GM23248 (cell line): ENCODE measurements around the gene BMP8A. TPM values are rescaled to one million over a fixed set of nuclear protein-coding genes. Genes with fewer than 3 reads are reported as not detected.
"Not testable (repeated sequence)": the region's sequence is repeated elsewhere in the genome, so short reads cannot be mapped to it uniquely, and the experiment has no call there.

Source experiments
- DNase-seq: peaks from one replicate; pipeline ENCODE4 v3.0.0-alpha.2; 2015
- H2AFZ ChIP-seq: fragments of 200-600 bp; sonication (generic); 2 replicates; pipeline ENCODE4 v1.6.1; 2016; ENCODE audit warnings: antibody characterized with exemption
- H3F3A ChIP-seq: fragments of 200-600 bp; sonication (generic); 2 replicates; pipeline ENCODE4 v1.6.1; 2016; ENCODE audit warnings: mild to moderate bottlenecking, antibody characterized with exemption, mixed run types; ENCODE audit not compliant: insufficient read depth
- H3K27ac ChIP-seq: fragments of 200-600 bp; sonication (generic); 2 replicates; pipeline ENCODE4 v1.5.1; 2016; ENCODE audit warnings: mild to moderate bottlenecking
- H3K27me3 ChIP-seq: fragments of 200-600 bp; sonication (generic); replicated peaks from 2 replicates; pipeline ENCODE4 v1.6.1; 2016; ENCODE audit warnings: mild to moderate bottlenecking; ENCODE audit not compliant: insufficient read depth
- H3K36me3 ChIP-seq: fragments of 200-600 bp; sonication (generic); 2 replicates; pipeline ENCODE4 v1.6.1; 2016; ENCODE audit warnings: low read depth, mild to moderate bottlenecking
- H3K4me1 ChIP-seq: fragments of 200-600 bp; sonication (generic); 2 replicates; pipeline ENCODE4 v1.6.1; 2016; ENCODE audit warnings: mild to moderate bottlenecking; ENCODE audit not compliant: insufficient read depth
- H3K4me2 ChIP-seq: fragments of 200-600 bp; sonication (generic); one replicate; pipeline ENCODE4 v1.6.1; 2016; ENCODE audit warnings: mild to moderate bottlenecking; ENCODE audit not compliant: unreplicated experiment
- H3K4me3 ChIP-seq: fragments of 200-600 bp; sonication (generic); 2 replicates; pipeline ENCODE4 v1.5.1; 2016; ENCODE audit warnings: mild to moderate bottlenecking
- H3K79me2 ChIP-seq: fragments of 200-600 bp; sonication (generic); 2 replicates; pipeline ENCODE4 v1.6.1; 2016; ENCODE audit warnings: mild to moderate bottlenecking; ENCODE audit not compliant: insufficient read depth
- H3K9ac ChIP-seq: fragments of 200-600 bp; sonication (generic); 2 replicates; pipeline ENCODE4 v1.6.1; 2016; ENCODE audit warnings: mild to moderate bottlenecking
- H3K9me2 ChIP-seq: fragments of 200-600 bp; sonication (generic); 2 replicates; pipeline ENCODE4 v1.6.1; 2016; ENCODE audit warnings: mixed run types, mild to moderate bottlenecking, moderate library complexity; ENCODE audit not compliant: insufficient read depth
- H3K9me3 ChIP-seq: fragments of 200-600 bp; sonication (generic); one replicate; pipeline ENCODE4 v1.6.1; 2017; ENCODE audit warnings: low read depth
- H4K20me1 ChIP-seq: fragments of 200-600 bp; sonication (generic); 2 replicates; pipeline ENCODE4 v1.6.0; 2016; ENCODE audit not compliant: insufficient read depth
- EZH2 ChIP-seq: fragments of 200-600 bp; sonication (generic); IDR thresholded peaks from 2 replicates; pipeline ENCODE4 v1.6.1; 2018; ENCODE audit warnings: antibody characterized with exemption, mild to moderate bottlenecking; ENCODE audit not compliant: insufficient read depth, poor library complexity, severe bottlenecking
- EZH2phosphoT487 ChIP-seq: fragments of 200-600 bp; sonication (generic); IDR thresholded peaks from 2 replicates; pipeline ENCODE4 v1.6.1; 2018; ENCODE audit warnings: antibody characterized with exemption, moderate library complexity, mild to moderate bottlenecking, low read depth; ENCODE audit not compliant: insufficient read depth
- WGBS, 2 experiments: methylation state at CpG; one replicate each; pipeline ENCODE4 v1.1.6; 2015 to 2017; ENCODE audit warnings: low lambda C conversion rate in 2 of 2, low coverage in 1 of 2; ENCODE audit errors: missing lambda C conversion rate in 2 of 2; 5-methylcytosine and 5-hydroxymethylcytosine counted together
- in situ Hi-C: fragments of 300-500 bp; cut with MboI; formaldehyde crosslinking; loops from 2 replicates; pipeline ENCODE4 v1.15.0; 2020
- polyA plus RNA-seq: library from polyadenylated mRNA; unstranded; fragments of >200 nt; fragmentation: Nextera tagmentation; extraction: Ambion mirVana; gene quantifications from 2 replicates; pipeline ENCODE4 v1.2.1, GENCODE V29; 2016
- total RNA-seq: library from RNA; depleted of rRNA; stranded (reverse); fragments of >200 nt; shearing (Covaris generic); gene quantifications from 2 replicates; pipeline ENCODE4 v1.2.3, GENCODE V29; 2014

Gene BMP8A
- total and polyA plus RNA-seq, 2 experiments from 2014 or later: not detected

- Histone ChIP-seq H3K36me3 (peaks cover 77% of the 10 kb centered on the region), H3K4me1 (peaks cover 21% of the 10 kb centered on the region), H2AFZ (no peak overlapping the region), H3F3A (peaks cover 28% of the 10 kb centered on the region; the same call in 1 of the 2 replicates), H3K9ac (no peak overlapping the region), H3K9me3 (no peaks in the 10 kb centered on the region), H3K4me3 (no peak overlapping the region), H3K27me3 (no peaks in the 10 kb centered on the region), H4K20me1 (no peaks in the 10 kb centered on the region), H3K4me2 (no peak overlapping the region), H3K79me2 (peaks cover 8% of the 10 kb centered on the region; the same call in 1 of the 2 replicates), H3K27ac (no peak overlapping the region), H3K9me2 (no peaks in the 10 kb centered on the region)
- DNase-seq: no peak
- TF ChIP-seq EZH2phosphoT487: no peak
- 86 to 94% methylated on average over 3 of the region's 3 CpGs for whole genome bisulfite sequencing, 2 experiments
- in situ Hi-C loops: no loop called here
Observed at GRCh38 chr1:39469150-39469549, 22.3 kb upstream of the BMP8A start.

GRCh38 chr1:39470040-39470439, 21.4 kb upstream of the BMP8A start:
- Histone ChIP-seq H4K20me1 (no peaks in the 10 kb centered on the region), H2AFZ (no peak overlapping the region), H3K79me2 (peaks cover 8% of the 10 kb centered on the region; the same call in 1 of the 2 replicates), H3K9me3 (no peaks in the 10 kb centered on the region), H3K9ac (no peak overlapping the region), H3K9me2 (no peaks in the 10 kb centered on the region), H3K4me2 (no peak overlapping the region), H3K27ac (no peak overlapping the region), H3K36me3 (peaks cover 73% of the 10 kb centered on the region), H3K27me3 (no peaks in the 10 kb centered on the region), H3F3A (peaks cover 28% of the 10 kb centered on the region; the same call in 1 of the 2 replicates), H3K4me1 (peaks cover 21% of the 10 kb centered on the region), H3K4me3 (no peak overlapping the region)
- TF ChIP-seq EZH2phosphoT487: no peak
- TF ChIP-seq EZH2: no peak
- in situ Hi-C loops: no loop called here
- no peak for DNase-seq

GRCh38 chr1:39472826-39473225, 18.6 kb upstream of the BMP8A start:
- no peaks in the 10 kb centered on the region for H3K9me2 ChIP-seq
- no peaks in the 10 kb centered on the region for H3K27me3 ChIP-seq
- H3K27ac ChIP-seq: no peak overlapping the region
- H3K4me2 ChIP-seq: no peak overlapping the region
- H3K36me3 ChIP-seq: peaks cover 64% of the 10 kb centered on the region
- H4K20me1 ChIP-seq: no peaks in the 10 kb centered on the region
- H3K4me3 ChIP-seq: no peak overlapping the region
- TF ChIP-seq EZH2phosphoT487 (no peak), EZH2 (no peak)
- no peak overlapping the region for H2AFZ ChIP-seq
- DNase-seq: no peak
- H3F3A ChIP-seq: peaks cover 28% of the 10 kb centered on the region
- 82 to 83% methylated on average over 7 of the region's 7 CpGs for WGBS, 2 experiments
- H3K4me1 ChIP-seq: peaks cover 6% of the 10 kb centered on the region; the same call in 1 of the 2 replicates
- no peak overlapping the region for H3K9ac ChIP-seq
- in situ Hi-C loops: no loop called here
- no peaks in the 10 kb centered on the region for H3K9me3 ChIP-seq
- peaks cover 3% of the 10 kb centered on the region; the same call in 1 of the 2 replicates for H3K79me2 ChIP-seq

DNA sequence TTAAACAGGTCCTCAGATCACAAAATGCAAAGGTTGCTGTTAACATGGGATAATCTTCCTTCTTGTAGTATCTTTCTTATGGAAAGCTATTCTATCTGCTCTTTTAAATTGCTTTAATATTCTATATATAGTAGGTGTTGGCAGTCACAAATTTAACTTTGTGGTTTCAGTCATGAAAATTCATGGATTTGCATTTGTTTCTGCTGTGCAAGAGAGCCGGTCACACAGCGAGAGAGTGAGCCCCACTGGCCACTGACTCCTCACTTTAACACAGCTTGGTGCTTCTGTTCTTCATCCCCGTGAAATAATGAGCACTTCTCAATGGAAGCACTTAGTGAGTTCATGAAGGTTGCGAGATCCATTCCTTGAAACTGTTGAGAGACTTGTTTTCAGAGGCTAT, 18.1 kb upstream of the BMP8A start:
- no peak overlapping the region for H3K27ac ChIP-seq
- no peak overlapping the region for H3K4me3 ChIP-seq
- peaks cover 31% of the 10 kb centered on the region for H3F3A ChIP-seq
- no peaks in the 10 kb centered on the region for H3K9me2 ChIP-seq
- H3K79me2 ChIP-seq: peaks cover 3% of the 10 kb centered on the region; the same call in 1 of the 2 replicates
- no peak for DNase-seq
- no peak overlapping the region for H3K9ac ChIP-seq
- H3K27me3 ChIP-seq: no peaks in the 10 kb centered on the region
- TF ChIP-seq EZH2phosphoT487 (no peak), EZH2 (no peak)
- H3K9me3 ChIP-seq: no peaks in the 10 kb centered on the region
- WGBS, 2 experiments: 93 to 95% methylated on average over 4 of the region's 4 CpGs
- peaks cover 10% of the 10 kb centered on the region for H3K4me1 ChIP-seq
- in situ Hi-C loops: no loop called here
- H3K4me2 ChIP-seq: no peak overlapping the region
- H3K36me3 ChIP-seq: peaks cover 59% of the 10 kb centered on the region
- H4K20me1 ChIP-seq: no peaks in the 10 kb centered on the region
- H2AFZ ChIP-seq: no peak overlapping the region

DNA sequence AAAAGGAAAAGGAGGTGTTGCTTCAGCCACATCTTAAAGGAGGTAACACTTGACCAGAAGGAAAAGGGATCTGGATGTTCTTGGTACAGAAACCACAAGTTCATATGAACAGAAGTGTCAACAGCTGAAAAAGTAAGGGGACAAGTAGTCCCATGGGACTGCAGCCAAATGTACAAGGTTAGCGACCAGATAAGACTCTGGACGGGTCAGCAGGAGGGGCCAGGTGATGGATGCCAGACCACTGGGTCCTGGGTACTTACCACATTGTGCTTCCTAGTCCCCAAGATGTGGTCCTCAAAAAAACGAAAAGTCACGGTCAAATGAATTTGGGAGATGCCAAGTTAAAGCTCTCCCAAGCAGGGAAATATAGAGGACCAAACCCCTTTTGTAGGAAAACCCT, 16.6 kb upstream of the BMP8A start:
- Histone ChIP-seq H3K4me1 (peaks cover 13% of the 10 kb centered on the region), H3K4me3 (no peak overlapping the region), H3K9ac (no peak overlapping the region), H3K9me3 (no peaks in the 10 kb centered on the region), H3F3A (peaks cover 36% of the 10 kb centered on the region), H4K20me1 (no peaks in the 10 kb centered on the region), H3K79me2 (0 out of 2 replicates have a peak, but pooled peaks cover 3% of the 10 kb centered on the region), H3K4me2 (no peak overlapping the region), H3K36me3 (peaks cover 54% of the 10 kb centered on the region), H3K27ac (no peak overlapping the region), H3K27me3 (no peaks in the 10 kb centered on the region), H2AFZ (no peak overlapping the region), H3K9me2 (no peaks in the 10 kb centered on the region)
- no peak for TF ChIP-seq EZH2
- TF ChIP-seq EZH2phosphoT487: no peak
- in situ Hi-C loops: no loop called here
- WGBS, 2 experiments: 95 to 99% methylated on average over 4 of the region's 4 CpGs
- no peak for DNase-seq

DNA sequence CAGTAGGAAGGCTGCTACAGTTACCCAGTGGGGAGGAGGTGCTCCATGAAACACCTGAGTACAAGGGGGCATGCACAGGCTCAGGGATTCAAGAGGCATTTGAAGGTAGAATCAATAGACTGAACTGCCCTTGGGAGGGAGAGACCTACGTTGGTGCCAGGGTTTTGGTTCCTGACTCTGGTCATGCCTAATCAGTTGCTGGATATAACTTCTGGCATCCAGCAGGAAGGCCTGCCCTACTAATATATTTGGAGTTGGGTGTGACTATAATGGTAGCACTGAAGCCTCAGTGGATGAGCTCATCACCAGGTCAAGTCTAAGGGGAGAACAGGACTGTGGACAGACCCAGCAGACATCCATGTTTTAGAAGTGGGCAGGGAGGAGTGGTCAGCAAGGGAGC, 15.9 kb upstream of the BMP8A start:
- peaks cover 54% of the 10 kb centered on the region for H3K36me3 ChIP-seq

More for the DNA sequence above, 15.9 kb upstream of the BMP8A start:
- H3K4me1 ChIP-seq: peaks cover 13% of the 10 kb centered on the region
- H3F3A ChIP-seq: peaks cover 29% of the 10 kb centered on the region
- in situ Hi-C loops, H3K9me2 ChIP-seq, H4K20me1 ChIP-seq, H3K4me2 ChIP-seq, H2AFZ ChIP-seq, H3K9ac ChIP-seq, H3K9me3 ChIP-seq, H3K27ac ChIP-seq, H3K4me3 ChIP-seq, DNase-seq, H3K27me3 ChIP-seq, H3K79me2 ChIP-seq: not testable (repeated sequence)
- 67 to 77% methylated on average over 1 of the region's 1 CpG for WGBS, 2 experiments
